NB4 (cell line): Measurements from ENCODE around the gene MYCBP.

Experiments
- MYC ChIP-seq: IDR thresholded peaks from 2 replicates; pipeline ENCODE4 v1.6.1; 2011; ENCODE audit warnings: low read depth, low read length
- POLR2A ChIP-seq: IDR thresholded peaks from 2 replicates; pipeline ENCODE4 v1.6.1; 2011; ENCODE audit warnings: mild to moderate bottlenecking; ENCODE audit not compliant: insufficient read length; ENCODE audit errors: extremely low read depth
- TF ChIP-seq, protein P1 (sequence below): IDR thresholded peaks from one replicate; pipeline ENCODE4 v1.5.1; 2012; ENCODE audit warnings: low read depth, low read length

DNA sequence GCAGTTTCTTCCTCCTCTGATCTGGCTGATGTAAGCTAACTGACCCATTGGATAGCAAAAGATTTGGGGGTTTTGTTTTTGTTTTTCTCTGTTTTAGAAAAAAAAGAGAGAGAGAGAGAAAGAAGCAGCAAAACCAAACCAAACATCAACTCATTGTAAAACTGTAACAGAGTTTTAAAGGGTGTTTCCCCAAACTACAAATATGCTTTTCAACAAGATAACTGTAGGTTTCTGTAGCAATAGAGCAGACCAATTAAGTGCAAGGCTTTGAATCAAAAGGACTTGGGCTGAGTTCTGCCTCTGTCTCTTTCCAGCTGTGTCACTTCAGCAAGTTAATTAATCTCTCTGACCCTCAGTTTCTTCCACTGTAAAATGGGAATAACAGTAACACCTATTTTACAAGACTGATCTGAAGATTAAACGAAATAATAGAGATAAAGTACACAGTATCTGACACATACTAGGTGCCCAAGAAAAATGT lies 58.1 kb downstream of the MYCBP start:
- TF ChIP-seq, protein P1, sequence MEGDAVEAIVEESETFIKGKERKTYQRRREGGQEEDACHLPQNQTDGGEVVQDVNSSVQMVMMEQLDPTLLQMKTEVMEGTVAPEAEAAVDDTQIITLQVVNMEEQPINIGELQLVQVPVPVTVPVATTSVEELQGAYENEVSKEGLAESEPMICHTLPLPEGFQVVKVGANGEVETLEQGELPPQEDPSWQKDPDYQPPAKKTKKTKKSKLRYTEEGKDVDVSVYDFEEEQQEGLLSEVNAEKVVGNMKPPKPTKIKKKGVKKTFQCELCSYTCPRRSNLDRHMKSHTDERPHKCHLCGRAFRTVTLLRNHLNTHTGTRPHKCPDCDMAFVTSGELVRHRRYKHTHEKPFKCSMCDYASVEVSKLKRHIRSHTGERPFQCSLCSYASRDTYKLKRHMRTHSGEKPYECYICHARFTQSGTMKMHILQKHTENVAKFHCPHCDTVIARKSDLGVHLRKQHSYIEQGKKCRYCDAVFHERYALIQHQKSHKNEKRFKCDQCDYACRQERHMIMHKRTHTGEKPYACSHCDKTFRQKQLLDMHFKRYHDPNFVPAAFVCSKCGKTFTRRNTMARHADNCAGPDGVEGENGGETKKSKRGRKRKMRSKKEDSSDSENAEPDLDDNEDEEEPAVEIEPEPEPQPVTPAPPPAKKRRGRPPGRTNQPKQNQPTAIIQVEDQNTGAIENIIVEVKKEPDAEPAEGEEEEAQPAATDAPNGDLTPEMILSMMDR, result no peak
- TF ChIP-seq MYC (no peak), POLR2A (no peak)
